ENCODE results near the gene SLC6A20.

GRCh38 chr3:45783667-45784066 is 12.7 kb downstream of the SLC6A20 start:
- TF ChIP-seq CTCF (IDR thresholded peaks at IDR 0.05; ENCODE audit: low read depth, low read length) (no peak), POLR2A (IDR thresholded peaks at IDR 0.05; ENCODE audit: extremely low read depth, insufficient read length) (no peak)

Data from NB4 (cell line).